Measurements from ENCODE around the gene CHST11. TPM values are rescaled to one million over a fixed set of nuclear protein-coding genes. Genes with fewer than 3 reads are reported as not detected.

Gene CHST11
- total RNA-seq, 1 experiment from 2014 or later = 12.7 TPM

DNA sequence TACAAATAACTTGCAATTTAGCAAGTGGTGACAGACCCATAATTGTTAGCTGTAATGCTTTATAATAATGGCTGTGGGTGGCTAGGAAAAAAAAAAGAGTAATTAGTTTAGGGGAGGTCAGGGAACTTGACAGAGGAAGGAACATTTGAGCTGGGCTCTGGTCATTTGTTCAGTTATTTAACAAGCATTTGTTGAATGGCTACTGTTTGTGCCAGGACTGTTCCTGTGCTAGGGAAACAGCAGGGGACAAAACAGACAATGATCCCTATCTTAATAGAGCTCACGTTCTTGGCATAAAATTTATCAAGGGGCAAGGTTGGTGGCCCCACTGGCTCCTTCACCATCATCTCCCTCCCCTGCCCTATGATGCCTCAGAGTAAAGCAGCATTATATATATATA is 18.5 kb downstream of the CHST11 start:
- no peak for DNase-seq (ENCODE audit: low spot score)
- in situ Hi-C loops (cut with HindIII; ENCODE audit: low sequenced_read_pairs) = no loop called here

DNA sequence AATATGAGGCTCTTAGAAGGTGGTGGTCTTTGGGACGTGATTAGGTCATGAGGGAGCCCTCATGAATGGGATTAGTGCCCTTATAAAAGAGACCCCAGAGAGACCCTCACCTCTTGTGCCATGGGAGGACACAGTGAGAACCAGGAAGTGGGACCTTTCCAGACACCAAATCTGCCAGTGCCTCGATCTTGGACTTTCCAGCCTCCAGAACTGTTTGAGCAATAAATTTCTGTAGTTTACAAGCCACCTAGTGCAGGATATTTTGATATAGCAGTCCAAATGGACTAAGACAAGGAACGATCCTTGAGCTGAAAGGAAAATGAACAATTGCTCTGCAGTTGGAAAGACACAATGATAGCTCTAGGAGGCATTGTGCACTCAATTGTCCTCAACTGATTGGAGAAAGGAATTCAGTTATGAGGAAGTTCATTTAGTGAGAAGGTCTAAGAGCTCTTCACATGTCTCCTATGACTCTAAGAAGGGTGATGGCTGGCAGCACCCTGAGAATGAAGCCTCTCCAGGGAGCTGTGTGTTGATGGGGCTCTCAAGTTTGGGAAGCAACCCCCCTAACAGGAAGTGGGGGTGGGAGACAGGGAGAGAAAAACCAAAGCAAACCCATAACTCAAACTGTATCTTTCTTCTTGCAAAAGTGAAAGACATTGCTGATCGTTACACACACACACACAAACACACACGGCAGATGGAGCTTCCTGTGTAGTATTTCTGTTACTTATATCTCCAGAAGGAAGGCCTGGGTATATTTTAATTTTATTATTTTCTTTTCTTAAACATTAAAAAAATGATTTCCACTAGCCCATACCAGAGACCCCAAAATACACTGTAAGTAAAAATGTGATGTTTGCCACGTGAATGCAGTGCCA is 21.0 kb downstream of the CHST11 start:
- DNase-seq (ENCODE audit: low spot score) = no peak
- in situ Hi-C loops (cut with HindIII; ENCODE audit: low sequenced_read_pairs) = no loop called here

DNA sequence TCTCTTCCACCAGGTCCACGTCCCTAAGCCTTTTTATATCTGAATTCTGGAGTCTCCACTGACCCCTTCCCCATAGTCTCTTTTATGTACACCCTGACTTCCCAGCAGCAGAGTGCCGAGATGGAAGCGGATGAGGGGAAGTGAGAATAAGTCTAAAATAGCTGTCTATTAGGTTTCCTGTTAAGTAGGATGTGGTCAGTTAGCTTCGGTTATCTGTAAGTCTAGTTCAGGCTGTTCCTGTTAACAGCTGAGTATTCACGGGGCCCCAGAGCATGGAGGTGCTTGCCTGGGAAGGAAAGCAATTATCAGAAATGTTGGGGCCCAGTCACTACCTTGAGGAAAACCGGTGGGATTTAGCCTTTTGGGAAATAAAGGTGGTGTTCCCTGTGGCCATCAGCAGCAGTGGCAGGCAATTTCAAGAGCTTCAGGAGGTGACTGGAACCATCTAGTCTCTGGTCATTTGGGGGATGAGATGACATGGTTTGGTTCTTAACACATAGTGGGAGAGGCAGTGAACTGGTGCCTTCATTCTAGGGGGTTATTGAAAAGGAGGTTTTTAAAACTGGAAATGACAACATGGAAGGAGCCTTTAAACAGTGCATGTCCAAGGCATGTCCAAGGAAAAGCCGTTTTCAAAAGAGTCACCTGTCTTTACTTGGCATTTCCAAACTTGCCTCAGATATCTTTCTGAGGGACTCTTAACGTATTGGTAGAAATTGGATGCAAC is 21.8 kb downstream of the CHST11 start:
- in situ Hi-C loops (cut with HindIII; ENCODE audit: low sequenced_read_pairs) = no loop called here
- no peak for DNase-seq (ENCODE audit: low spot score)

DNA sequence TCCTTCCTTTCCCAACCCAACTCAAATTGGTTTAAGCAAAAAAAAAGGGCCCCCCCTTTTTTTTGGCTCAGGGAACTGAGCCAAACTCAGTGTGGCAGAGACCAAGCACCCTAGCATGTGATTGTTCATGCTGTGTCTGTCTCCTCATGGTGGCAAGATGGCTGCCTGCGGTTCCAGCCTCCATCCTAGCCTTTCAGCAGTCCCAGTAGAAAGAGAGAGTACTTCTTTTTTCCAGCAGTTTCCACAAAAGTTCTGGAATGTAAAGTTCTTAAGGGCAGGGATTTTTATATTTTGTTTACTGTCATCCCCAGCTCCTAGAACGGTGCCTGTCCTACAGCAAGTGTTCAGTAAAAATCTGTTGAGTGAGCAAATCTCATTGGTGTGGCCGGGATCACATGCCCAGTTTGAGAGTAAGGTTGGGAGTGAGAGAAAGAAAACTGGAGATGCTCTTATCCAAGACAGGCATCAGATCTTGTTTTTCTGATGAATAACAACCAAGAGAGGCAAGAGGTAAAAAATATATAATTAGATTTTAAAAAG is 22.4 kb downstream of the CHST11 start:
- DNase-seq (ENCODE audit: low spot score) = no peak
- in situ Hi-C loops (cut with HindIII; ENCODE audit: low sequenced_read_pairs) = no loop called here

DNA sequence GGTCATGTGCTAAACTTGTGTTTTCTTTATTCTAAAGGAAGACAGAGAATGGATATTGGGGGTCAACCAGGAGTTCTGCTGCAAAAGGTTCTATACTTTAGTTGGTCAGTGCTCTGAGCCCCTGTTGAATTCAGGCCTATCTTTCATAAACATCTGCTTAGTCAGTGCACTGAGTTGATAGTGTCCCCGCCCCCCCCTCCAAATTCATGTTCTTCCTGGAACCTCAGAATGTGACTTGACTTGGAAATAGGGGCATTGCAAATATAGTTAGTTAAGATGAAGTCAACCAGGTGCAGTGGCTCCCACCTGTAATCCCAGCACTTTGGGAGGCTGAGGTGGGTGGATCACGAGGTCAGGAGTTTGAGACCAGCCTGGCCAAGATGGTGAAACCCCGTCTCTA is 23.3 kb downstream of the CHST11 start:
- in situ Hi-C loops (cut with HindIII; ENCODE audit: low sequenced_read_pairs) = no loop called here
- no peak for DNase-seq (ENCODE audit: low spot score)

DNA sequence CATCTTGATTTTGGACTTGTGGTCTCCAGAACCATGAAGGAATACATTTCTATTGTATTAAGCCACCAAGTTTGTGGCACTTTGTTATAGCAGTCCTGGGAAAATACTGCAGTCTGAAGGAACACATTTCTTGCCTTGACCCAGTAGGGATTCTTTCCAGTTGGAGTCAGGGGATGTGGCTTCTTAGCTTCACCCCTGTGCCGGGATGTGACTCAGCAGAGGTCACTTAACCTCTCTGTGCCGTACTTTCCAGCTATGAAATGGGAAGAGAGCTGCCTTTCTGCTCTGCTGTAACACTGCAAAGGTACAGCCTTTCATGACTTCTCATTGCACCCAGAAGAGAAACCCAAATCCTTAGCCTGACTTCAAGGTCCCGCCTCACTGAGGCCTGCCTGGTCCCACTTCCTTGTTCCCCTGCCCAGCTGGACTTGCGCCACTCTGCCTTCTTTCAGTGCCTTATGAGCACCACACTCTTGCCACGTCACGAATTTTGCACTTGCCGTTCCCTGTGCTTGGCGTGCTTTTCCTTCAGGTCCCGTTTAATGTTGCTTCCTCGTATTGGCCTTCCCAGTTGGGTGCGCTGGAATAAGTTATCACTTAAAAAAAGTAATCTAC is 24.2 kb downstream of the CHST11 start:
- DNase-seq (ENCODE audit: low spot score) = no peak
- in situ Hi-C loops (cut with HindIII; ENCODE audit: low sequenced_read_pairs) = no loop called here

DNA sequence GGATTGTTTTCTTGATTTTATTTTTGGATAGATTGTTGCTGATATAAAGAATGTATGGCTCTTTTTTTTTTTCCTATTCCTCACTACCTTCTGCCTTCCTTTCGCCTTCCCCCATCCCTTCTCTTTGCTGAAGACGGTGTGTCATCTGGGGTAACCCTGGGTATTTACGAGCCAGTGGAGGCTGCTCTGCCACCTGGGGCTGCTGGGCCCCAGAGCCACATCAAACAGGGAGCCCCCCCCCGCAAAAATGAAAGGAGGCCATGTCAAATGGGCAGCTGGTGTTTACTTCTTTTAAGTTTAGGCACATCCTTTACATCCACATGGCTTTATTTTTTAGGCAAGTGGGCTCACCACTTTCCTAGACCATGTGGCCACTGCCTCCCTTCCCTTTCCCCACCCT is 25.4 kb downstream of the CHST11 start:
- in situ Hi-C loops (cut with HindIII; ENCODE audit: low sequenced_read_pairs) = no loop called here
- DNase-seq (ENCODE audit: low spot score) = no peak

DNA sequence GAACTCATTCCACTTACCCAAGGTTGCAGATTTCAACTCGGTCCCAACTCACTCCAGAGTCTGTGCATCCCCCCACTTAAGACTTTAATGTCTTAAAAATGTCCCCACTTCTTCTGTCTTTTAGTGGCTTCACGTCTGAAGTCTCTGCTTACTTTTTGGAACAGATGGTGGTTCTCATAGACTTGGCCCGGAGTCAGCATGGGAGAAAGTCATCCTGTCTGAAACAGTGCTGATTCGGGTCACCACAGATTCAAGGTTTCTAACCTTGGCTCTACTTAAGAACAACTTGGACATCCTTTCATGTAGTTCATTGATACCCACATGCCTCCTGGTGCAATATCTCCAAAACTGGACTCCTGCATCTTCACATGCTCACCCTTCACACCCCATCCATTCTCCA is 26.0 kb downstream of the CHST11 start:
- in situ Hi-C loops (cut with HindIII; ENCODE audit: low sequenced_read_pairs) = no loop called here
- DNase-seq (ENCODE audit: low spot score) = peak; percentile 59

DNA sequence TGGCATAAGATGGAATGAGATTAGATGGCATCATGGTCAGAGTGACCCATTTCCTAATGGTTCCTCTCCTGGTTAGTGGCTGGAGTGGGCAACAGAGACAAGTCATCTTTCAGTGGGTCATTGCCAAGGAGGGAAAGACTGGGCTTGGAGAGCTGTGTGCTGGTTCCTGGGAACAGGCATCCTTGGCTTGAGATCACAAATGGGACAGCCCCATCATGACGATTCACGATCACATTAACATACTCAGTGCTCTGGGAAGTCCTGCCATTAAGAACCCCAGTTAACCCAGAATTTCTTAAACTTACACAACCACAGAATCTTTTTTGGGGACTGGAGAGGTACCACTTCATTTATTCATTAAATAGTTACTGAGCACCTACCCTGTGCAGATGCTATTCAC is 27.3 kb downstream of the CHST11 start:
- in situ Hi-C loops (cut with HindIII; ENCODE audit: low sequenced_read_pairs) = no loop called here
- no peak for DNase-seq (ENCODE audit: low spot score)

DNA sequence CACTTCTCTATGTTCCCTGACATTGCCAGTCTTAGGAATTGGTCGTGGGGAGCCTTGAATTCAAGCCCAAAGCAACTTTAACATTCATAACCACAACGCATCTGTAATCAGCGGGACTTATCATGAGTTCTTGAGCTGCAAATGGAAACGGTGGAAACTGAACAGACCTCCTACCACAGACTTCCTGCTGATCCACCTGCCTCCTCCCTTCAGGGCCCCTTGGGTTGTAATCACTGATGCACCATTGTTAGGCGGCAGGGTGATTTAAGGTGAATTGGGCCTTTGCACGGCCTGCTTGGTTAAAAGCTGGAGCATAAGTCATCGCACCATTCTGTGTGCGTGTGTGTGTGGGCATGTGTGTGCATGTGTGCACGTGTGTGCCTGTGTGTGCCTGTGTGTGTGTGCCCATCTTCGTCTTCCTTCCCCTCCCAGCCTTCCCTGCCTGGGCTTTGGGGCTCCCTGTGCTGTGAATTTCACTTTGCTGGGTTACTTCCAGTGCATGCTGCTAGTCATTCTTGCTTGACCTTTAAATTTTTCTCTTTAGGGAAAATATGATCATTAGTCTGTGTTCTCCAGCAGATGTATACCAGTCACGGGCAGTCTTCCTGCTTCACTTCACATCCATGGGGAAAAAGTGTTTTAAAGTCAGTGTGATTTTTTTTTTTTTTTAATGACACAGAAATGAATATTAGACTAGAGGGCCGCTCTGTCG is 29.1 kb downstream of the CHST11 start:
- no peak for DNase-seq (ENCODE audit: low spot score)
- in situ Hi-C loops (cut with HindIII; ENCODE audit: low sequenced_read_pairs) = no loop called here

DNA sequence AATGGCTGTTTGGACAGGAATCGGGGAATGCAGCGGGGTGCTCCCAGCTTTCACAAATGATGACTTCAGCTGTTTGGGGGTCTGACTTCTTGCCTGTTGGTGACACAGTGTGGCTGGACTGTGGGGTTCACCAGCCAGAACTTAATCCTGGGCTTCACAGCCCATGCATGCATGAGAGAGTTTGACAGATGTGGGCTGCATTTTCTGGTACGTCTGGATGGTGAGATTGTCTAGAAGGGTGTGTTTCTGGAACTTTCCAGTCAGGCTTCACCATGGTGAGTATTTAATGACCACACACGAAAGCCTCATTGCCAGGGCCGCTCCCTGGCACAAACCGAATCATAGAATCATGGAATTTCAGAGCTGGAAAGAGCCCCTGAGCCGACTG is 29.6 kb downstream of the CHST11 start:
- in situ Hi-C loops (cut with HindIII; ENCODE audit: low sequenced_read_pairs) = no loop called here
- no peak for DNase-seq (ENCODE audit: low spot score)

DNA sequence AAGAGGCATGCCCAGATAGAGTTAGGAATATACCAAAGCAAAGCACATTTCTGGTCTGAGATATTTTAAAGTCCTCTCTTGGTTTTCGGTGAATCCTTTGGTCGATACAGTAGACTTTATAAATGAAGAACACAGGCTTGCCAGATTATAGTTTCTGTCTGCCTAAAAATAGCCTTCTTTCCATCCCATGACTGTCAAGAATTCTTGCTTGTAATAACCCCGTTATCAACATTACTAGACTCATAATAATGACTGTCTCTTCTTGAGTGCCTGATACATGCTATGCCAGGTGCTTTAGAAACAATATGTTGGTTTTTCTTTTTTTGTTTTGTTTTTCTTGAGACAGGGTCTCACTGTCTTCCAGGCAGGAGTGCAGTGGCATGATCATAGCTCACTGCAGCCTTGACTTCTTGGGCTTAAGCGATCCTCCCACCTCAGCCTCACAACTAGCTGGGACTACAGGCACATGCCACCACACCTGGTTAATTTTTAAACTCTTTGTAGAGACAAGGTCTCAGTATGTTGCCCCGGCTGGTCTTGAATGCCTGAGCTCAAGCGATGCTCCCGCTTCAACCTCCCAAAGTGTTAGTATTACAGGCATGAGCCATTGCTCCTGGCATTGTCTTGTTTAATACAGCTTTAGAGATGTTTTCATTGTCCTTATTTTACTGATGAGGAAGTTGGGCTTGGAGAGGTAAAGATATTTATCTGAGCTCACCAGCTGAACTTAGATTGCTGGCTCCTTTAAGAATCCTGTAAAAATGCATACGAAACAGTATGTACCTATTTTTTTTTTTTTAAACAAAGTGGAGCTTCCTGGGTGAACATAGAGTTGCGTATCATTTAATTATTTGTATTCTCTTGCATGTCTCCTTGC is 30.4 kb downstream of the CHST11 start:
- in situ Hi-C loops (cut with HindIII; ENCODE audit: low sequenced_read_pairs) = no loop called here
- DNase-seq (ENCODE audit: low spot score) = no peak

DNA sequence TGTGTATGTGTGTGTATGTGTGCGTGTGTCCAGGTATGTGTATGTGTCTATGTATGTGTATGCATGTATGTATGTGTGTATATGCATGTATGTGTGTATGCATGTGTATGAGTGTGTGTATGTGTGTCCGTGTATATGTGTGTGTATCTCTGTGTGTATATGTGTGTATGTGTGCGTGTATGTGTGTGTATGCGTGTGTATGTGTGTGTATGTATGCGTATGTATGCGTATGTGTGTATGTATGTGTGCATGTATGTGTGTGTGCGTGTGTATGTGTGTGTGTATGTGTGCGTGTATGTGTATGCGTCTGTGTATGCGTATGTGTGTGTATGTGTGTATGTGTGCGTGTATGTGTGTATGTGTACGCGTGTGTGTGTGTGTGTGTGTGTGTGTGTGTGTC is 31.6 kb downstream of the CHST11 start:
- no peak for DNase-seq (ENCODE audit: low spot score)
- in situ Hi-C loops (cut with HindIII; ENCODE audit: low sequenced_read_pairs) = no loop called here

DNA sequence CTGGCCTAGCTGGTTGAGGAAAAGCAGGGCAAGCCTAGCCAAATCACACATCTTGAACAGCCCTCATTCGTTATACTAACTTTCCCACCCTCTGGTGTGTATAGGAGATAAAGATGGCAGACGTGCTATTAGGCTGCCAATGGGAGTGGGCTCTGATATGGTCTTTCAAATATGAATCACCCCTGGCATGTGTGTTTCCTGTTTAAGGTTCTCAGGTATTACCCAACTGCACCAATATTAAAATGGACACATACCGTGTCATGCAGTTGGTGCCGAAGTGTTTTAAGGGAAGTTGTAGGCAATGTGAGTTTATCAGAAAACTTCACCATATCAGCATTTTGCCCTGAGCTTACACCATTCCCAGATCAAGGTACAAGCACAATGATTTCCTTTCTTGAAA is 33.4 kb downstream of the CHST11 start:
- DNase-seq (ENCODE audit: low spot score) = no peak
- in situ Hi-C loops (cut with HindIII; ENCODE audit: low sequenced_read_pairs) = no loop called here

DNA sequence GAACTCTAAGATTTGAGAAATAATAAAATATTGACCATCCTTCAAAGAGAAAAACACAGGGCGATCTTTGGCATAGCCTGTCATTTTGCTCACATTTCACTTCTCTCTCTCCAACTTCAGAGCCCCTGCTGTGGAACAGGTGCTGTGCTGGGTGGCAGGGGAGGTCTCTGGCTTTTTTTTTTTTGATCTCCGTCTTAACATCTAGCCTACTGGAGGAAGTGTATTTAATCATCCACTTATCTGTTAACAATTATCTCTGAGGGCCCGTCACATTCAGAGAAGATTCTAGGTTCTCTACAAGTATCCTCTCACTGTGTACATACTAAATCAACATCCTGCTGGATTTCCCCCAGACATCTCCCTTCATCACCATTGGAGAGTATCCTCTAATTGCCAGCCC is 34.1 kb downstream of the CHST11 start:
- in situ Hi-C loops (cut with HindIII; ENCODE audit: low sequenced_read_pairs) = no loop called here
- no peak for DNase-seq (ENCODE audit: low spot score)

DNA sequence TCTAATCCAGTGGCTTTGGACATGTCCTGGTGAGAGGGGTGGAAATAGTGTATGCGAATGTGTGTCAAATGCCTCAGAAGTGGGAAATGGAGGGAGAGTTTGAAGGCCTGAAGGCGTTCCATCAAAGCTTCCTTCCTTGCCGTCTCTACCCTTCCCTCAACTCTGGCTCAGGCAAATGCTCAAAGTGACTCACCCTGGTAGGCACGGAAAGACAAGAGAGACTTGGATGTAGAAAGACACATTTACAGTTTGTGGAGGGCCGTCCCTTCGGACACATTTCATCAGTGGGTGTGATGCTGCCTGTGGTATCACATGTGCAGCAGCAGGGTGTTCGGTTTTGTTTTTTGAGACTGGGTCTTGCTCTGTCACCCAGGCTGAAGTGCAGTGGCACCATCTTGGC is 36.7 kb downstream of the CHST11 start:
- in situ Hi-C loops (cut with HindIII; ENCODE audit: low sequenced_read_pairs) = no loop called here
- DNase-seq (ENCODE audit: low spot score) = no peak

DNA sequence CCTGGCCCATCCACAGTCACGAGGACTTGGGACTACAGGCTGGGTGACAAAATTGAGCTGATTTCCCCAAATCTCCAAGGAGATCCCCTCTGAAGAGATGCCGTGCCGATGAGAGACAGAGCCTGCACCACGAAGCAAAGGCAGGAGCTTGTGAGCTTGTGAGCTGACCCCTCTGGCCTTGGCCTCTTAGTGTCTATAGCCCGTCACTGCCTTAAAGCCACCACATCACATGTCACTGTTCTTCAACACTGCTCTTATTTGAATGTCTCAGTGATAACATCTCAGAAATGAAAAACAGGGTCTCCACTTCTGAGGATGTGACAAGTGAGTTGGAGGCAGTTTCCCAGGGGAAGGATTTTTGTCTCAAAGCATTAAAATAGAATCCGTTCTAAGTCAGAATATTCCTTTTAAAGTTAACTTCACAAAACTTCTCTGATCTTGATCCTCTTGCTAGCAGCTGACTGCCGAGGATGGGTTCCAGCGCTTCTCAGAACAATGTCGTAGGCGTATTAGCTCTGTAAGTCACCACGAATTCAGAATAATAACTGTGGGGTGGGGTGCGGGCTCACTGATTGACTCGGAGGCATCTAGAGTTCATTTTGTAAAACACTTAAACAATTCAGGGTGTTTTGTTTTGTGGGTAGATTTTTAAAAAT is 37.5 kb downstream of the CHST11 start:
- no peak for DNase-seq (ENCODE audit: low spot score)
- in situ Hi-C loops (cut with HindIII; ENCODE audit: low sequenced_read_pairs) = no loop called here

DNA sequence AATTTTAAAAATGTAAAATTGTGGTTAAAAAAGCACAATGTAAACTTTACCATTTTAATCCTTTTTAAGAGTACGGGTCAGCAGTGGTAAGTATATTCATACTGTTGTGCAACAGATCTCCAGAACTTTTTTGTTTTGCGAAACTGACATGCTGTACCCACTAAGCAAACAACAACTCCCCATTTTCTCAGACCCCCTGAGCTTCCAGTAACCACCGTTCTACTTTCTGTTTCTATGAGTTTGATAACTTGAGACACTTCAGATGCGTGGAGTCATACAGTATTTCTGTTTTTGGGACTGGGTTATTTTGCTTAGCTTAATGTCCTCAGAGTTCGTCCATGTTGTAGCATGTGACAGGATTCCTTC is 38.0 kb downstream of the CHST11 start:
- in situ Hi-C loops (cut with HindIII; ENCODE audit: low sequenced_read_pairs) = no loop called here
- DNase-seq (ENCODE audit: low spot score) = no peak
